ENCODE results near the gene TMEM198.

DNA sequence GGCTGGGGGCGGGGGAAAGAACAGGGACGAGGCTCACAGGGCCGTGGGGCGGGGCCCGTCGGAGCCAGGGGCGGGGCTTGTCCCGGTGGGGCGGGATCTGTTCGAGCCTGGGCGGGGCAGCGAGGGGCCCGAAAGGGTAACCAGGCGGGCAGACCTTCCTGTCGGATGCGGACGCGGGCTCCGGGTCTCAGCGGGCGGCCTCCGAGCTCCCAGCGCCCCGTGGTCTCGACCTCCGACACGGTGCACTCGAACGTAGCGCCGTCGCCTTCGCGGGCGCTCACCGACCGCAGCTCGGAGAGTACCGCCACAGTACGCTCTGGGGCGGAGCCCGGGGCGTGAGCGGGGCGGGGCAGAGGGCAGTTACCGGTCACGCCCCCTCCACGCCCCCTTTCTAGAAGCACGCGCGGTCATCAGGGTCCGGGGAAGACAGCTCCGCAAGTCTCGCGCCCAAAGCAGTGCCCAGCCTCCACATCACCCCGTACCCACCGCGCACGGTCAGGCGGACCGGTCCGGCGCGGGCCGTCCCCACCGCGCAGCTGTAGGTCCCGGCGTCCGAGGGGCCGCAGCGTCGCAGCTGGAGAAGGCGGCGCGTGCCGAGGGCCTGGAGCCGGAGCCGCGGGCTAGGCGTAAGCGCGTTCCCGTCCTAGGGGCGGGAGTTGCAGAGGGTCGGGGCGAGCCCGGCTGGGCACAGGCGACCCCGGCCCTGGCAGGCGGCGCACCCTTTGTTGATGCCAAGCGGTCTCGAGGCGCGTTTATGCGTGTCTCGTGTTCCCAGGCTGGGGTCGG lies 8.7 kb downstream of the TMEM198 start:
- TF ChIP-seq EZH2 (IDR thresholded peaks at IDR 0.05) (no peak), POLR2AphosphoS5 (IDR thresholded peaks at IDR 0.05; ENCODE audit: borderline replicate concordance, low read depth, low read length) (no peak), FOXP2 (optimal IDR thresholded peaks at IDR 0.05; ENCODE audit: control extremely low read depth, extremely low read length, insufficient read depth) (no peak)

All from SK-N-MC (cell line).